WTC11 (cell line): ENCODE data around the gene SORCS1. TPM values are rescaled to one million over a fixed set of nuclear protein-coding genes. Genes with fewer than 3 reads are reported as not detected.
A peak's percentile ranks its signal among the peaks of the same experiment; 100 is the strongest.

ENCODE experiments used
- ATAC-seq: fragments of 200-7000 bp; cut with Tn5 transposase; 2 replicates; pipeline ENCODE4 v1.10.0; 2021; ENCODE audit warnings: mild to moderate bottlenecking, moderate library complexity
- CTCF ChIA-PET: fragments of 300-600 bp; sonication (Branson Sonifier 250); formaldehyde crosslinking; loops from one replicate; lab custom pipeline; 2021; ENCODE audit warnings: antibody characterized with exemption; lab: Charles Lee
- POLR2A ChIA-PET: fragments of 350-600 bp; sonication (Branson Sonifier 250); formaldehyde crosslinking; loops from one replicate; lab custom pipeline; 2021; ENCODE audit warnings: antibody characterized with exemption; lab: Charles Lee
- DNase-seq: peaks from one replicate; pipeline ENCODE4 v3.0.0; 2021; ENCODE audit warnings: low spot score
- H3K27ac Mint-ChIP-seq: 2 replicates; pipeline ENCODE4 v1.8.0; 2021; ENCODE audit warnings: mixed read lengths
- H3K27me3 Mint-ChIP-seq: 2 replicates; pipeline ENCODE4 v1.8.0; 2021; ENCODE audit warnings: low read depth, mild to moderate bottlenecking, moderate library complexity, mixed read lengths
- H3K36me3 Mint-ChIP-seq: 2 replicates; pipeline ENCODE4 v1.8.0; 2021; ENCODE audit warnings: mixed read lengths
- H3K4me1 Mint-ChIP-seq: 2 replicates; pipeline ENCODE4 v1.8.0; 2022; ENCODE audit warnings: mixed read lengths
- H3K4me3 Mint-ChIP-seq: 2 replicates; pipeline ENCODE4 v1.8.0; 2021; ENCODE audit warnings: mild to moderate bottlenecking, moderate library complexity, mixed read lengths
- H3K9me3 Mint-ChIP-seq: 2 replicates; pipeline ENCODE4 v1.8.0; 2021; ENCODE audit warnings: mixed read lengths
- AFF4 ChIP-seq: sonication (generic); formaldehyde crosslinking; IDR thresholded peaks from 2 replicates; pipeline ENCODE4 v1.8.1; 2023; ENCODE audit warnings: mild to moderate bottlenecking, missing genetic modification reagents, borderline replicate concordance
- ATF2 ChIP-seq: sonication (generic); formaldehyde crosslinking; IDR thresholded peaks from 2 replicates; pipeline ENCODE4 v1.8.1; 2022; ENCODE audit warnings: low read depth, missing genetic modification reagents, borderline replicate concordance
- ATF3 ChIP-seq: sonication (generic); formaldehyde crosslinking; conservative IDR thresholded peaks from 2 replicates; pipeline ENCODE4 v1.8.1; 2022; ENCODE audit warnings: mild to moderate bottlenecking, missing genetic modification reagents
- ELF4 ChIP-seq: sonication (generic); formaldehyde crosslinking; IDR thresholded peaks from 2 replicates; pipeline ENCODE4 v1.8.1; 2022; ENCODE audit warnings: low read depth, mild to moderate bottlenecking, moderate library complexity, missing genetic modification reagents
- GRHL2 ChIP-seq: fragments of 250-450 bp; sonication (Bioruptor Pico); IDR thresholded peaks from 2 replicates; pipeline ENCODE4 v1.8.0; 2022; ENCODE audit warnings: mild to moderate bottlenecking, moderate library complexity; ENCODE audit not compliant: insufficient replicate concordance, severe bottlenecking
- NFATC4 ChIP-seq: fragments of 250-450 bp; sonication (Bioruptor Pico); IDR thresholded peaks from 2 replicates; pipeline ENCODE4 v1.9.0; 2021; ENCODE audit warnings: mild to moderate bottlenecking
- NFE2L1 ChIP-seq: sonication (generic); formaldehyde crosslinking; IDR thresholded peaks from 2 replicates; pipeline ENCODE4 v1.8.1; 2023; ENCODE audit warnings: missing genetic modification reagents
- NFYB ChIP-seq: sonication (generic); formaldehyde crosslinking; conservative IDR thresholded peaks from 2 replicates; pipeline ENCODE4 v1.8.0; 2022; ENCODE audit warnings: low read depth, missing genetic modification reagents
- SP1 ChIP-seq: sonication (generic); formaldehyde crosslinking; conservative IDR thresholded peaks from 2 replicates; pipeline ENCODE4 v1.8.1; 2022; ENCODE audit warnings: missing genetic modification reagents
- TEAD4 ChIP-seq: sonication (generic); formaldehyde crosslinking; IDR thresholded peaks from 2 replicates; pipeline ENCODE4 v1.8.0; 2022; ENCODE audit warnings: mild to moderate bottlenecking, missing genetic modification reagents
- USF2 ChIP-seq: sonication (generic); formaldehyde crosslinking; IDR thresholded peaks from 2 replicates; pipeline ENCODE4 v1.8.1; 2023; ENCODE audit warnings: mild to moderate bottlenecking, missing genetic modification reagents, moderate library complexity
- ZNF396 ChIP-seq: fragments of 250-450 bp; sonication (Bioruptor Pico); IDR thresholded peaks from 2 replicates; pipeline ENCODE4 v1.8.0; 2021; ENCODE audit warnings: mild to moderate bottlenecking, moderate library complexity, borderline replicate concordance
- ZNF425 ChIP-seq: fragments of 250-450 bp; sonication (Bioruptor Pico); conservative IDR thresholded peaks from 2 replicates; pipeline ENCODE4 v1.9.0; 2021; ENCODE audit warnings: mild to moderate bottlenecking
- ZNF532 ChIP-seq: fragments of 250-450 bp; sonication (Bioruptor Pico); IDR thresholded peaks from 2 replicates; pipeline ENCODE4 v1.9.0; 2021; ENCODE audit warnings: mild to moderate bottlenecking, borderline replicate concordance
- ZSCAN18 ChIP-seq: fragments of 250-450 bp; sonication (Bioruptor Pico); IDR thresholded peaks from 2 replicates; pipeline ENCODE4 v2.1.2; 2022; ENCODE audit warnings: mild to moderate bottlenecking, moderate library complexity
- total RNA-seq: library from RNA; stranded (reverse); gene quantifications from 3 replicates; pipeline ENCODE4 v1.2.3, GENCODE V29; 2021

The SORCS1 gene
- total RNA-seq, 1 experiment from 2014 or later, result 3.3 TPM

- H3K36me3 Mint-ChIP-seq, result no peaks in the 10 kb centered on the region
- H3K4me3 Mint-ChIP-seq, result no peak overlapping the region
- H3K27ac Mint-ChIP-seq, result no peak overlapping the region
- ATAC-seq (peak; percentile 44), DNase-seq (no peak)
- POLR2A ChIA-PET, result no interaction called here
- CTCF ChIA-PET, result interaction anchor here (0.6 to 1.4 kb wide), 3 partner anchors 80 to 230 kb away, joined by 3 to 4 read pairs (median 3); no protein-coding TSS in a partner anchor
- TF ChIP-seq ZSCAN18 (CRISPR knock-in tag) (no peak), ZNF396 (CRISPR knock-in tag) (no peak), NFATC4 (no peak), NFE2L1 (CRISPR knock-in tag) (no peak), GRHL2 (CRISPR knock-in tag) (no peak), ATF3 (no peak), TEAD4 (CRISPR knock-in tag) (no peak), ZNF532 (CRISPR knock-in tag) (no peak), AFF4 (CRISPR knock-in tag) (no peak), ELF4 (CRISPR knock-in tag) (no peak), ZNF425 (CRISPR knock-in tag) (no peak), SP1 (no peak), NFYB (CRISPR knock-in tag) (no peak), ATF2 (CRISPR knock-in tag) (no peak), USF2 (no peak)
- H3K9me3 Mint-ChIP-seq, result no peaks in the 10 kb centered on the region
- H3K4me1 Mint-ChIP-seq, result peaks cover 15% of the 10 kb centered on the region
- H3K27me3 Mint-ChIP-seq, result peaks cover 11% of the 10 kb centered on the region
Measured at GRCh38 chr10:106625751-106626150, 538.8 kb downstream of the SORCS1 start.
